ENCODE measurements around the gene FRMD4A. TPM values are rescaled to one million over a fixed set of nuclear protein-coding genes. Genes with fewer than 3 reads are reported as not detected.

Gene FRMD4A
- total and polyA plus RNA-seq, 2 of the 4 experiments (the other 2 are of a cell fraction), result 30.3 to 68.8 TPM

DNA sequence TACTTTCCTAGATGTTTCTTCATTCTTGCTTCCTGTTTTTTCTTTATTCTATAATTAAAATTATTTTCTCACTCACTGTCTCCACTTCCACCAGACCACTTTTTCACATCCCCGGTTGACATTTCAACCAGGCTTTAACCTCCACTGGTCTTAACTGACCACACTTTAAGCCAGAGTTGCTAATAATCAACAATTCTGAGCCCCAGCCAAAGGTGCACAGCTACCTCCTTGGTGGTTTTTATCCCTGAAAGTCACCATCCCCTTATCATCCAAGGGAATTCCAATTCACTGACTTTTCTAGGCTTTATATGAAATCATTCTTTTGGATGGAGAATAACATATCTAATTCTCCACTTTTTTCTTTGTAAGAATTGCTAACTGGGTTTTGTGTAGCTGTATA, 138.9 kb downstream of the FRMD4A start:
- CTCF ChIA-PET, result no interaction called here
- ATAC-seq (ENCODE audit: low read depth) (no peak), DNase-seq (no peak)
- H3K4me1 ChIP-seq (ENCODE audit: control insufficient read depth, insufficient read depth, low read length), result no peaks in the 10 kb centered on the region
- H2AK5ac ChIP-seq (ENCODE audit: low read depth, low read length), result no peak overlapping the region
- no peaks in the 10 kb centered on the region for H3K9me3 ChIP-seq (ENCODE audit: control insufficient read depth, insufficient read depth, low read length)
- H3K79me1 ChIP-seq (ENCODE audit: low read depth in 1 of 2, low read length in 2 of 2), result no peaks in the 10 kb centered on the region
- no peak overlapping the region for H3K23ac ChIP-seq (ENCODE audit: low read depth, low read length)
- no peak overlapping the region for H3K4me3 ChIP-seq (ENCODE audit: insufficient read depth, low read depth, low read length)
- intact Hi-C loops (cut with micrococcal nuclease), result loop anchor here (10.0 kb wide), 1 partner anchor 633 kb away; no protein-coding TSS in a partner anchor
- in situ Hi-C loops (cut with MboI; ENCODE audit: low sequenced_read_pairs), result loop anchor here (25.0 kb wide), 1 partner anchor 620 kb away; no protein-coding TSS in a partner anchor
- H4K5ac ChIP-seq (ENCODE audit: low read depth, low read length), result no peak overlapping the region
- H2AK9ac ChIP-seq (replicated peaks; ENCODE audit: low read depth, low read length, poor library complexity), result no peak overlapping the region
- POLR2A ChIA-PET (ENCODE audit: unreplicated experiment), result no interaction called here
- dilution Hi-C loops (cut with HindIII; ENCODE audit: low sequenced_read_pairs, unreplicated experiment), result no loop called here
- no peak overlapping the region for H2BK5ac ChIP-seq (ENCODE audit: low read depth, low read length, poor library complexity, severe bottlenecking)
- 67% methylated on average over 1 of the region's 1 CpG; no CpG with 5 or more reads in 1 of the 2 experiments for WGBS, 2 experiments (ENCODE audit: extremely low coverage in 2 of 2, insufficient read length in 1 of 2)
- H4K20me1 ChIP-seq (ENCODE audit: insufficient read depth, low read length), result no peaks in the 10 kb centered on the region
- H3K27ac ChIP-seq (ENCODE audit: insufficient read depth, low read length), result no peak overlapping the region
- BruUV-seq (replicated peaks), result no TSS peak
- no peak overlapping the region for H3K9ac ChIP-seq (ENCODE audit: low read depth, low read length)
- no peak overlapping the region for H2AFZ ChIP-seq (replicated peaks; ENCODE audit: low read length, poor library complexity)
- no peak overlapping the region for H3K4ac ChIP-seq (ENCODE audit: low read depth, low read length)
- H3K4me2 ChIP-seq (ENCODE audit: low read depth, low read length), result no peak overlapping the region
- H4K8ac ChIP-seq (ENCODE audit: low read depth in 2 of 2, low read length in 2 of 2), result no peak overlapping the region
- no peaks in the 10 kb centered on the region for H3K36me3 ChIP-seq (ENCODE audit: control insufficient read depth, insufficient read depth, low read length)
- no peak overlapping the region for H3K14ac ChIP-seq (replicated peaks; ENCODE audit: low read depth, low read length)
- no peak overlapping the region for H2BK20ac ChIP-seq (ENCODE audit: low read depth, low read length)
- no peak overlapping the region for H4K91ac ChIP-seq (ENCODE audit: insufficient read depth, low read depth, low read length)
- H3K18ac ChIP-seq (ENCODE audit: low read depth, low read length), result no peak overlapping the region
- TF ChIP-seq MXI1 (IDR thresholded peaks at IDR 0.05; ENCODE audit: borderline replicate concordance, low read depth, low read length) (no peak), SMC3 (IDR thresholded peaks at IDR 0.05; ENCODE audit: low read depth, low read length) (no peak), MAFK (IDR thresholded peaks at IDR 0.05; ENCODE audit: low read depth, low read length) (no peak), POLR2A (IDR thresholded peaks at IDR 0.05; ENCODE audit: low read depth, low read length) (no peak), CEBPB (IDR thresholded peaks at IDR 0.05; ENCODE audit: low read depth, low read length) (no peak), MAZ (IDR thresholded peaks at IDR 0.05; ENCODE audit: borderline replicate concordance, low read depth, low read length) (no peak), BHLHE40 (IDR thresholded peaks at IDR 0.05; ENCODE audit: low read depth, low read length) (no peak), RFX5 (IDR thresholded peaks at IDR 0.05; ENCODE audit: low read depth, low read length) (no peak)
- TF ChIP-seq, protein P1, sequence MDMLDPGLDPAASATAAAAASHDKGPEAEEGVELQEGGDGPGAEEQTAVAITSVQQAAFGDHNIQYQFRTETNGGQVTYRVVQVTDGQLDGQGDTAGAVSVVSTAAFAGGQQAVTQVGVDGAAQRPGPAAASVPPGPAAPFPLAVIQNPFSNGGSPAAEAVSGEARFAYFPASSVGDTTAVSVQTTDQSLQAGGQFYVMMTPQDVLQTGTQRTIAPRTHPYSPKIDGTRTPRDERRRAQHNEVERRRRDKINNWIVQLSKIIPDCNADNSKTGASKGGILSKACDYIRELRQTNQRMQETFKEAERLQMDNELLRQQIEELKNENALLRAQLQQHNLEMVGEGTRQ (IDR thresholded peaks at IDR 0.05; ENCODE audit: low read depth, low read length), result no peak
- TF ChIP-seq, protein P2, sequence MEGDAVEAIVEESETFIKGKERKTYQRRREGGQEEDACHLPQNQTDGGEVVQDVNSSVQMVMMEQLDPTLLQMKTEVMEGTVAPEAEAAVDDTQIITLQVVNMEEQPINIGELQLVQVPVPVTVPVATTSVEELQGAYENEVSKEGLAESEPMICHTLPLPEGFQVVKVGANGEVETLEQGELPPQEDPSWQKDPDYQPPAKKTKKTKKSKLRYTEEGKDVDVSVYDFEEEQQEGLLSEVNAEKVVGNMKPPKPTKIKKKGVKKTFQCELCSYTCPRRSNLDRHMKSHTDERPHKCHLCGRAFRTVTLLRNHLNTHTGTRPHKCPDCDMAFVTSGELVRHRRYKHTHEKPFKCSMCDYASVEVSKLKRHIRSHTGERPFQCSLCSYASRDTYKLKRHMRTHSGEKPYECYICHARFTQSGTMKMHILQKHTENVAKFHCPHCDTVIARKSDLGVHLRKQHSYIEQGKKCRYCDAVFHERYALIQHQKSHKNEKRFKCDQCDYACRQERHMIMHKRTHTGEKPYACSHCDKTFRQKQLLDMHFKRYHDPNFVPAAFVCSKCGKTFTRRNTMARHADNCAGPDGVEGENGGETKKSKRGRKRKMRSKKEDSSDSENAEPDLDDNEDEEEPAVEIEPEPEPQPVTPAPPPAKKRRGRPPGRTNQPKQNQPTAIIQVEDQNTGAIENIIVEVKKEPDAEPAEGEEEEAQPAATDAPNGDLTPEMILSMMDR (conservative IDR thresholded peaks at IDR 0.05; ENCODE audit: low read depth, low read length), result no peak
- H3K27me3 ChIP-seq (ENCODE audit: control insufficient read depth, insufficient read depth, low read length), result peaks cover 28% of the 10 kb centered on the region
- no peak overlapping the region for H2BK120ac ChIP-seq (ENCODE audit: low read depth, low read length)
- no peak overlapping the region for H3K56ac ChIP-seq (ENCODE audit: extremely low read depth, insufficient read depth, low read length)
- no peak overlapping the region for H2BK15ac ChIP-seq (ENCODE audit: low read depth, low read length)
- H3K9me1 ChIP-seq (ENCODE audit: insufficient read depth, low read length), result no peaks in the 10 kb centered on the region; the same call in 1 of the 2 replicates

All from IMR-90 (cell line).